Urothelium cell line (cell line): ENCODE measurements around the gene MGAT3.
"Not testable (repeated sequence)": the region's sequence is repeated elsewhere in the genome, so short reads cannot be mapped to it uniquely, and the experiment has no call there.

Experiments used
- DNase-seq: peaks from one replicate; pipeline ENCODE4 v3.0.0; 2011; ENCODE audit warnings: low spot score, mixed read lengths
- FAIRE-seq: peaks from 2 replicates; lab custom pipeline; 2011; peaks lifted over from hg19 to GRCh38; lab: Jason Lieb, UNC

MGAT3 gene

GRCh38 chr22:39456522-39457197 is at the start of gene MGAT3:
Gene MGAT3 (plus strand): TSS chr22:39457012. CDS start chr22:39487348, 30,336 bp downstream.
- no peak for DNase-seq
- peak; percentile 35 for FAIRE-seq

DNA sequence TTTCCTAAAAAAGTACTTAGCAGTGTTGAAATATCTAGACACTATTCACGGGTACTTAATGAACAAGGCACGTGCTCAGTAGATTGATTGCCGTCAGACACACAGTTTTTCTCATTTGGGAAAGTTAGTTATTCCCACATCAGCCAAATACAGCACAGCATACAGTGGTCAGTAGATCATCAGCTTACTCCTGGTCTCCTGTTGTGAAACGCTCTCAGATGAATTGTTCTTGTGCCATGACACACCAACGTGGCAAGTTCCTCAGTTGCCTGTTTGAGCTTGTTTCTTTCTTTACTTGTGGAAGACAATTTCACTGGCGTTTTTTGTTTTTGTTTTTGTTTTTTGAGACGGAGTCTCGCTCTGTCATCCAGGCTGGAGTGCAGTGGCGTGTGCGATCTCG is 48.6 kb upstream of the MGAT3 start:
- DNase-seq = no peak

GRCh38 chr22:39408807-39409206 is 48.0 kb upstream of the MGAT3 start:
- FAIRE-seq (no peak), DNase-seq (no peak)

More for the DNA sequence above, 48.6 kb upstream of the MGAT3 start:
- no peak for FAIRE-seq

GRCh38 chr22:39409516-39410029 is 47.2 kb upstream of the MGAT3 start:
- FAIRE-seq (no peak), DNase-seq (no peak)

DNA sequence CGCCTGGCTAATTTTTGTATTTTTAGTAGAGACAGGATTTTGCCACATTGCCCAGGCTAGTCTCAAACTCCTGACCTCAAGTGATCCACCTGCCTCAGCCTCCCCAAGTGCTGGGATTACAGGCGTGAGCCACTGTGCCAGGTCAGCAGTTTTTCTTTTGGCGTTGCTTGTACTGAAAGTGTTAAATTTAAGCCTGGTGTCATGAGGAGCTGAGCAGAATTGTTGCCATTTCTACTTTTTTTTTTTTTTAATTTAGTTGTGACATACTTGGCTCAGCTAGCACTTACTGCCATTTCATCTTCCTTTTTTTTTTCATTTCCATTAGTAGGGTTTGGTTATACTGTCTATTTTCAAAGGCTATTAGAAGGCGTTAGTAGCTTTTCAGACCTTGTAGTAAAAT is 46.5 kb upstream of the MGAT3 start:
- DNase-seq = no peak

DNA sequence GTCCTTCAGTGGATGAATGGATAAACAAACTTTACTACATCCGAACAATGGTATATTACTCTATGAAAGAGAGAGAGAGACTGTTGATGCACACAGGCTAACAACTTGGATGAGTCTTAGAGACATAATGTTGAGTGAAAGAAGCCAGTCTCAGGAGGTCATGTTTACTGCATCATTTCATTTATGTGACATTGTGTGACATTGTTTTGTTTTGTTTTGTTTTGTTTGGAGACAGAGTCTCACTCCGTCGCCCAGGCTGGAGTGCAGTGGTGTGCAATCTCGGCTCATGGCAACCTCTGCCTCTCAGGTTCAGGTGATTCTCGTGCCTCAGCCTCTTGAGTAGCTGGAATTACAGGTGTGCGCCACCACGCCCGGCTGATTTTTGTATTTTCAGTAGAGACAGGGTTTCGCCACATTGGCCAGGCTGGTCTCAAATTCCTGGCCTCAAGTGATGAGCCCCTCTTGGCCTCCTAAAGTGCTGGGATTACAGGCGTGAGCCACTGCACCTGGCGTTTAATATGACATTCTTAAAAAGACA is 44.9 kb upstream of the MGAT3 start:
- DNase-seq, FAIRE-seq: not testable (repeated sequence)

More for the DNA sequence above, 46.5 kb upstream of the MGAT3 start:
- no peak for FAIRE-seq

GRCh38 chr22:39413204-39413603 is 43.6 kb upstream of the MGAT3 start:
- not testable (repeated sequence) for FAIRE-seq

GRCh38 chr22:39414377-39414776 is 42.4 kb upstream of the MGAT3 start:
- DNase-seq = no peak
- FAIRE-seq = no peak

More at GRCh38 chr22:39413204-39413603, 43.6 kb upstream of the MGAT3 start:
- not testable (repeated sequence) for DNase-seq

- no peak for FAIRE-seq
- no peak for DNase-seq
Observed at GRCh38 chr22:39414886-39415285, 41.9 kb upstream of the MGAT3 start.

GRCh38 chr22:39415506-39415905 is 41.3 kb upstream of the MGAT3 start:
- FAIRE-seq = peak; percentile 62
- no peak for DNase-seq

GRCh38 chr22:39416319-39416718 is 40.5 kb upstream of the MGAT3 start:
- no peak for DNase-seq
- FAIRE-seq = no peak

DNA sequence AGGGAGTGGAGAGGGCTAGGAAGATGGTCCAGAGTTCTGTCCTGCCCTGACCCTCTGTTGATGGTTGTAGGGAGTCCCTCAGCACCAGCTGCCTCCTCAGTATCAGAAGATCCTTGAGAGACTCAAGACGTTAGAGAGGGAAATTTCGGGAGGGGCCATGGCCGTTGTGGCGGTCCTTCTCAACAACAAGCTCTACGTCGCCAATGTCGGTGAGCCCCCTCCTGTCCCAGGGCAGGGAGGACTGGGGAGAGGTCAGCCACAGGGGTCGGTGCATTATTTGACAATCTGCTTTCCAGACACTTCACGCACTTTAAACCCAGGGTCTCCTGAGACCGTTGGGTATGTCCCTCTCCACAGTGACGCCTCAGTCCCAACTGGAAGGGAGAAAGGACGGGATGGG is 39.2 kb upstream of the MGAT3 start:
- no peak for FAIRE-seq
- no peak for DNase-seq

DNA sequence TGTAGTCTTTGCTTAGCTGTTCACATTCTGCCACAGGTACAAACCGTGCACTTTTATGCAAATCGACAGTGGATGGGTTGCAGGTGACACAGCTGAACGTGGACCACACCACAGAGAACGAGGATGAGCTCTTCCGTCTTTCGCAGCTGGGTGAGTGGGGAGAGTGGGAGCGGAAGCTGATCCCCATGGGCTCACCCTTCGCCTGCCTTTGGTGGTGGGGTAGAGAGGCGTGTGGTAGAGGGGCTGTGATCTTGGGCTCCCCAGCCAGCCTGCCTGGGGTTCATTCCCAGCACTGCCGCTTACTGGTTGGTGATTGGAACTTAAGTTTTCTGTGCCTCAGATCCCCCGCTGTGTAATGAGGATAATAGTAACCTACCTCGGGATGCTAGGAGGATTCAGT is 38.1 kb upstream of the MGAT3 start:
- FAIRE-seq (peak; percentile 9), DNase-seq (no peak)

GRCh38 chr22:39419096-39419495 is 37.7 kb upstream of the MGAT3 start:
- DNase-seq = no peak
- FAIRE-seq = no peak

DNA sequence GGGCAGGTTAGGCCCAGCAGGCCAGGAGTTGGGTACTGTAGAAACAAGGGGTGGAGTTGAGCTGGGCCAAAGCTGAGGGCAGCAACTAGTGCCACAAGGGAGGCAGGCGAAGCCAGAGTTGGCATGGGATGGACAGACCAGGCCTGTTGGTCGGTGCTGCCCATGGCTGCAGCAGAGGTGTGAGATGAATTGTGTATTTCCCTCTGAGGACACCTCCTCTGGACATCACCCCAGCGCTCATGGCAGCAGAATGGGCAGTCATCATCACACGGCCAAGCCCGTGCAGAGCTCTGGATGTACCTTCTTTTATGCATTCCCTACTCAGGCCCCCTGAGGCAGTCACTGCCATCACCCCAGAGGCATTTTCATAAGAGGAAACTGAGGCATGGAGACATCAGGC is 36.9 kb upstream of the MGAT3 start:
- DNase-seq (no peak), FAIRE-seq (no peak)

DNA sequence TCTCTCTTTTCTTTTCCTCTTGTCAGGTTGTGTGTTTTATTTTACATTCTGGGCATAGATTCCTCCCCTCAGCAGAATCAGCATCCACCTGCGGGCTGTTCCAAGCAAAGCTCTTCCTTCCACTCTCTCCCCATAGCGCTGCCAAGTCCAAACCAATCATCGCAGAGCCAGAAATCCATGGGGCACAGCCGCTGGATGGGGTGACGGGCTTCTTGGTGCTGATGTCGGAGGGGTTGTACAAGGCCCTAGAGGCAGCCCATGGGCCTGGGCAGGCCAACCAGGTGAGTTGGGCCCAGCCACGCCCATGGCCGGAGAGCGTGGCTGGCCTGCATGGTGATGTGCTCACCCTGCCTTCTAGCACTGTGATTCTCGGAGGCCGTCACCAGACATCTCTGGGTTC is 35.1 kb upstream of the MGAT3 start:
- no peak for DNase-seq
- FAIRE-seq = no peak

DNA sequence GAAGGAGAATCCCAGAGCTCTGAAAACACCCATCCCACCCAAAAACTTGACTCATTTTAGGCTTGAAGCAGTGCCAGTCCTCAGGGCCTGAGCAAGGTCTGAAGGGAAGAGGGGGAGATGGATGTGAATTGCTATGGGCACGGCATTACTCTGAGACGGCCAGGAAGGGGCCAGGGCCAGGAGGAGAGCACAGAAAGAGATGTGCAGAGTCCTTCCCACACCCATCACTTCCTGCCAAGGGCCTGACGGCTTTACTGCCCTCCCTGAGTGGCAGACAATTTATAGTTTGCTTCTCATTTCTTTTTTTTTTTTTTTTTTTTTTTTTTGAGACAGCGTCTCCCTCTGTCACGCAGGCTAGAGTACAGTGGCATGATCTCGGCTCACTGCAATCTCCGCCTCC is 34.7 kb upstream of the MGAT3 start:
- FAIRE-seq = no peak
- no peak for DNase-seq

DNA sequence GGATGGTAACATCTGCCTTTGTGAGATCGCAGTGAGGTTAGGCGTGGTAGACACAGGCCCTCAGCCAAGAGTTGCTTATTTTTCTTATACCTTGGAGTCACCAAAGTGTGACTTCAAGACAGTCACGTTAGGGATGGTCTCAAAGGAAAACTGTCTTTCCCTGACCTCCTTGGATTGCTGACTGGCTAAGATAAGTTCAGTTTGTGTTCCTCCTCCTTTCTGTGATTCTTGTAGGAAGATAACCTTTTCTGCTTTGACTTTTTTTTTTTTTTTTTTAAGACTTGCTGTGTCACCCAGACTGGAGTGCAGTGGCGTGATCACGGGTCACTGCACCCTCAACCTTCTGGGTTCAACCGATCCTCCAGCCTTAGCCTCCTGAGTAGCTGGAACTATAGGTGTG is 34.1 kb upstream of the MGAT3 start:
- FAIRE-seq = no peak
- no peak for DNase-seq

GRCh38 chr22:39423976-39424375 is 32.8 kb upstream of the MGAT3 start:
- DNase-seq (no peak), FAIRE-seq (peak; percentile 79)

- no peak for FAIRE-seq
- no peak for DNase-seq
Observed at GRCh38 chr22:39426380-39427043, 30.3 kb upstream of the MGAT3 start.

GRCh38 chr22:39427751-39428596 is 28.8 kb upstream of the MGAT3 start:
- DNase-seq = no peak
- peak; percentile 85 for FAIRE-seq
